NCI-H2081 (cell line): ENCODE measurements around the gene PRKRIP1.
A peak's percentile ranks its signal among the peaks of the same experiment; 100 is the strongest.
"Not testable (repeated sequence)": the region's sequence is repeated elsewhere in the genome, so short reads cannot be mapped to it uniquely, and the experiment has no call there.

Experiments used
- DNase-seq, 2 experiments: peaks; one replicate each; lab custom pipeline; 2025; lab: John Stamatoyannopoulos, UW

PRKRIP1 gene

GRCh38 chr7:102395873-102396709 is at the start of gene PRKRIP1:
TSS of gene PRKRIP1 (plus strand) at chr7:102396363. CDS start at chr7:102396412, 49 bp downstream.
- peak; percentile 93 to 98 for DNase-seq

GRCh38 chr7:102346983-102347382 is 49.2 kb upstream of the PRKRIP1 start:
- not testable (repeated sequence) for DNase-seq

GRCh38 chr7:102356344-102356743 is 39.8 kb upstream of the PRKRIP1 start, which contains the start of gene SPDYE6:
TSS of gene SPDYE6 (minus strand) at chr7:102356444. CDS start at chr7:102356023, 421 bp downstream.
- DNase-seq: not testable (repeated sequence)

GRCh38 chr7:102363549-102364393 is 32.4 kb upstream of the PRKRIP1 start:
- peak; percentile 97 to 99 for DNase-seq

- not testable (repeated sequence) for DNase-seq
Observed at GRCh38 chr7:102364394-102364886, 31.7 kb upstream of the PRKRIP1 start.

GRCh38 chr7:102365390-102365789 is 30.8 kb upstream of the PRKRIP1 start:
- DNase-seq: not testable (repeated sequence)

GRCh38 chr7:102370038-102370437 is 26.1 kb upstream of the PRKRIP1 start:
- not testable (repeated sequence) for DNase-seq

GRCh38 chr7:102372796-102373195 is 23.4 kb upstream of the PRKRIP1 start:
- DNase-seq: not testable (repeated sequence)

- no peak for DNase-seq
Observed at GRCh38 chr7:102376964-102377466, 19.1 kb upstream of the PRKRIP1 start.

GRCh38 chr7:102380837-102381236 is 15.3 kb upstream of the PRKRIP1 start:
- not testable (repeated sequence) for DNase-seq

- DNase-seq: not testable (repeated sequence)
Observed at GRCh38 chr7:102381696-102382425, 14.3 kb upstream of the PRKRIP1 start.

- DNase-seq: no peak
Observed at GRCh38 chr7:102387064-102387463, 9.1 kb upstream of the PRKRIP1 start.

GRCh38 chr7:102389810-102390209 is 6.4 kb upstream of the PRKRIP1 start:
- no peak for DNase-seq

GRCh38 chr7:102390697-102391484 is 5.3 kb upstream of the PRKRIP1 start:
- DNase-seq: peak; percentile 72

GRCh38 chr7:102392330-102392729 is 3.8 kb upstream of the PRKRIP1 start:
- DNase-seq: no peak

GRCh38 chr7:102393467-102393866 is 2.7 kb upstream of the PRKRIP1 start:
- no peak for DNase-seq

- no peak for DNase-seq
Observed at GRCh38 chr7:102395592-102395872, 631 bp upstream of the PRKRIP1 start.

- no peak for DNase-seq
Observed at GRCh38 chr7:102396710-102397019, 502 bp downstream of the PRKRIP1 start.

GRCh38 chr7:102398543-102398942 is 2.4 kb downstream of the PRKRIP1 start:
- DNase-seq: no peak

- no peak for DNase-seq
Observed at GRCh38 chr7:102400360-102400759, 4.2 kb downstream of the PRKRIP1 start.

- no peak for DNase-seq
Observed at GRCh38 chr7:102403563-102403962, 7.4 kb downstream of the PRKRIP1 start.
